Esophagus squamous epithelium (tissue), 4 donors: ENCODE data around the gene GLDN.

Source experiments
- POLR2A ChIP-seq, 4 donors: fragments of 450-650 bp; IDR thresholded peaks; one replicate each; pipeline ENCODE4 v1.6.1; 2017; ENCODE audit warnings: antibody characterized with exemption in 4 of 4, mild to moderate bottlenecking in 4 of 4, moderate library complexity in 3 of 4
- TF ChIP-seq, protein P1 (sequence below), 6 experiments: fragments of 450-650 bp in 4 of 6; fragments of 200-600 bp in 2 of 6; sonication (generic) in 2 of 6; IDR thresholded peaks; one replicate each; pipeline ENCODE4 v1.5.1; 2016 to 2019; ENCODE audit warnings: antibody characterized with exemption in 6 of 6, mild to moderate bottlenecking in 4 of 6, moderate library complexity in 4 of 6

DNA sequence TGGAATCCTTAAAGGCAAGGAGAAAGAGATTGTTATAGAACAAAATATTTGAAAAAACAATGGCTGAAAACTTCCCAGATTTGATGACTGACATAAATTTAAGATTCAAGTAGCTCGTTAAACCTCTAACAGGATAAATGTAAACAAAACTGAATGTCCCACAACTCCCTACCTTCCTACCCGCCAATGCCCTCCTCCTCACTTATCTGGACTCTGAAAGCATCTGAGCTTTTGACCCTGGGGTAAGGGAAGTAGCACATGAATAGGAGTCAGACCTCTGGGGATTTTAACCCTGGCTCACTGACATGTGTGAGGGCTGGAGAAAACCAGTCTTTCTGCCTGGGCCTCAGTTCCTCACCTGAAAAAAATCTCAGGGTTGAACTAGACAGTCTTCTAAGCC is 29.9 kb upstream of the GLDN start:
- TF ChIP-seq, protein P1, sequence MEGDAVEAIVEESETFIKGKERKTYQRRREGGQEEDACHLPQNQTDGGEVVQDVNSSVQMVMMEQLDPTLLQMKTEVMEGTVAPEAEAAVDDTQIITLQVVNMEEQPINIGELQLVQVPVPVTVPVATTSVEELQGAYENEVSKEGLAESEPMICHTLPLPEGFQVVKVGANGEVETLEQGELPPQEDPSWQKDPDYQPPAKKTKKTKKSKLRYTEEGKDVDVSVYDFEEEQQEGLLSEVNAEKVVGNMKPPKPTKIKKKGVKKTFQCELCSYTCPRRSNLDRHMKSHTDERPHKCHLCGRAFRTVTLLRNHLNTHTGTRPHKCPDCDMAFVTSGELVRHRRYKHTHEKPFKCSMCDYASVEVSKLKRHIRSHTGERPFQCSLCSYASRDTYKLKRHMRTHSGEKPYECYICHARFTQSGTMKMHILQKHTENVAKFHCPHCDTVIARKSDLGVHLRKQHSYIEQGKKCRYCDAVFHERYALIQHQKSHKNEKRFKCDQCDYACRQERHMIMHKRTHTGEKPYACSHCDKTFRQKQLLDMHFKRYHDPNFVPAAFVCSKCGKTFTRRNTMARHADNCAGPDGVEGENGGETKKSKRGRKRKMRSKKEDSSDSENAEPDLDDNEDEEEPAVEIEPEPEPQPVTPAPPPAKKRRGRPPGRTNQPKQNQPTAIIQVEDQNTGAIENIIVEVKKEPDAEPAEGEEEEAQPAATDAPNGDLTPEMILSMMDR (IDR thresholded peaks at IDR 0.05), result no peak
- no peak for TF ChIP-seq POLR2A (IDR thresholded peaks at IDR 0.05)
